ENCODE results near the gene WSCD1.

WSCD1 gene

DNA sequence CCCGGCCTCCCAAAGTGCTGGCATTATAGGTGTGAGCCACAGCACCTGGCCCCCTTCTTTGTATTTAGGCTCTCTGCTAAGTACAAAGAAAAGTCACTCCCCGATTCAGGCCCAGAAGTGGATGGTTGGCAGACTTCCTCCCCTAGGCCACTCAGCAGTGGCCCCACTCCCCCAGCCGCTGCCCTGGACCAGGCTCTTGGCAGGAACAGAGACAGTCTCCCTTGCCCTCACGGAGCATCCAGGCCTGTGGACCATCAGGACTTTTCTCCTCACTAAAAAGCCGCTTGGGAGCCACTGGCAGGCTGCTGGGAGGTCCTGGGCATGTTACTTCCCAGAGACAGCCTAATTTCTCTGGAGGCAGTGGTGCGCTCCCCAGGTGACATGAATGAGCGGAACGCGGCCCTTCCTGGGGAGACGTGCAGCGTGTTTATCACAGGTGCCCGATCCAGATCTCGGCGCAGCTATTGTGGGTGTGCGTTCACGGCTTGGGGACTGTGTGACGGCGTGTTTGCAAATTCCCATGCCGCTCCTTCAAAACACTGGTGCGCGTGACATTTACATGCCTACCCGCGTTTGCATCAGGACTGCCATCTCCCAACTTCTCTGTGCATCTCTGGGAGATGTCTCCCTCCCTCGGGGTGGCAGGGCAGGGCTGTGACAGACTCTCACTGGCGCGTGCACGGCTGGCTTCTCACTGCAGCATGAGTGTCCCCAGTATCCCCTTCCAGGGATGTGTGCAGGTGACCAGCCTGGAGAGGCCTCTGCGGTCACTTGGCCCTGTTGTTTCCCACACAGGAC lies 16.6 kb downstream of the WSCD1 start:
- FAIRE-seq = no peak

DNA sequence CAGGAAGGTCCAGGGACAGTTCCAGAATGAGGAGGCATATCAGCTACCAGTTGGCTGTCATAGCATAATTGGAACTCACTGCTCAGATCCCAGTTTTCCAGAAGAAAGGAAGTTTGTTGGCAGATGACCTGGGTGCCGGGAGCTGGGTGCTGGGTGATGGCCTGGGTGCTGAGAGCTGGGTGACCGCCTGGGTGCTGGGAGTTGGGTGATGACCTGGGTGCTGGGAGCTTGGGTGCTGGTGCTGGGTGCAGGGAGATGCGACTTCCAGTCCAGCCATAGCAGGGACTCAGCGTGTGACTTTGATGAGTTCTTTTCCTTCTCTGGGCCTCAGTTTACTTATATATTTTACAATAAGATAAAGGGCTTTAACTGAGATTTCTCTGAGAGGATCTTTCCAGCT lies 18.0 kb downstream of the WSCD1 start:
- FAIRE-seq = no peak

DNA sequence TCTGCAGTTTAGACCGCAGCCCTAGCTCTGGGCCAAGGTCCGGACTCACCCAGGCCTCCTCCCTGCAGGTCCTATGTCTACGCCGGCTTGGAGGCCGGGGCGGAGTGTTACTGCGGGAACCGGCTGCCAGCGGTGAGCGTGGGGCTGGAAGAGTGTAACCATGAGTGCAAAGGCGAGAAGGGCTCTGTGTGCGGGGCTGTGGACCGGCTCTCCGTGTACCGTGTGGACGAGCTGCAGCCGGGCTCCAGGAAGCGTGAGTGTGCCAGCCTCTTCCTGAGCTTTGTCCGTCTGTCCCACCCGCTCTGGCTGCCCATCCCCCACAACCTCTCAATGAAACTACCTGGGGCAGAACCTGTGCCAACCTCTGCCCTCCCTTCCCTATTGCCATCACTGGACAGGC lies 20.1 kb downstream of the WSCD1 start:
- no peak for FAIRE-seq

DNA sequence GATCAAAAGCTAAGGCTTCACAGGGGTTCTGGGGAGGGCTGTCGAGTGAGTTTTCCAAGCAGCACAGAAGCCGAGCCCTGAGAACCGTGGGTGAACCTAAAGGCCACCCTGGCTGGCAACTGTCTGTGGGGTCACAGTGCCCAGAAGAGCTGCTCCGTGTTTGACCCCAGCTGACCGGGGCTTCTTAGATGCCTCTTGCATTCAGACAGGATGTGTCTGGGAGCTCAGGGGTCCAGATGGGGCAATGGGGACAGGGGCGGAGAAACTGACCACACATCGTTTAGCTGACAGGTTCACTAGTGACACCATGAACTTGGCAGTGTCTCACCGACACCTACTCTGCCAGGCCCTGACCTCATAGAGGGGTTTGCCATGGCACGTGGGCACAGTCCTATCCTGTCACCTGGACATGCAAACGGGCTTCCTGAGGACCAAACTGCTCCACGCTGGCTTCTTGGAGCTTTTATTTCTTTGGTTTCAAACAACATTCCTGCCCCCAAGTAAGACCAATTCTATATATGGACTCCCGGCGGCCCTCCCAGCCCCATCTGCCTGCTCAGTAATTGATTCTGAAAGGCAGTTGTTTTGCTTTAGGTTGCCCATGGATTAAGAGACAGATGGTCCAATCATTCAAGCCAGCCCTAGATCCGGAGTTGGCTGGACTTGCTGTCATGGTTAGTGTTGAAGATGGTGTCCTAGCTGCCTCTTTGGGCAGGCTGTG lies 22.2 kb downstream of the WSCD1 start:
- FAIRE-seq = no peak

DNA sequence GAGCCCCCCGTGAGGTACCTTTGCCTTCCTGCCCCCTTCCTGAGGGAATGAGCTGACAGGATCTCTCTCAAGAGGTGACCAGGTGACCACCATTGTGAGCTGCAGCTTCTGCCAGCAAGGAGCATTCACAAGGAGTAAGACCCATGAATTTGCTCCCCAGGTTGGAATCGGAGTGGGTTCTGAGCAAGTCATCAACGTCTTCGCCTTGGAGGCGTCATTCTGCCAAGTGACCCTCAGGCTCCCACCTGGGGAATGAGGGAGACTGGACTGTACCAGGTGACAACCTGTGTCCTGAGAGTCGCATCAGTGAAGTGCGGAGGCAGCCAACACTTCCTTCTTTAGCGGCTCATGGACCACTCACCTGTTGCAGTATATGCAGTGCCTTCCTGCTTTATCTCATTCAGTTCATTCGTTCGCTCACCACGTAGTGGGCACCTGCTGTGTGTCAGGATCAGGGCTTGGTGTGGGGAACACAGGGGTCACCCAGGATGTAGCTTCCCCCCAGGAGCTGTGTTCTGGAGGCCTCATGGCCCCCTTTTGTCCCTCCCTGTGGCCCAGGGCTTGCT lies 22.8 kb downstream of the WSCD1 start:
- no peak for FAIRE-seq

DNA sequence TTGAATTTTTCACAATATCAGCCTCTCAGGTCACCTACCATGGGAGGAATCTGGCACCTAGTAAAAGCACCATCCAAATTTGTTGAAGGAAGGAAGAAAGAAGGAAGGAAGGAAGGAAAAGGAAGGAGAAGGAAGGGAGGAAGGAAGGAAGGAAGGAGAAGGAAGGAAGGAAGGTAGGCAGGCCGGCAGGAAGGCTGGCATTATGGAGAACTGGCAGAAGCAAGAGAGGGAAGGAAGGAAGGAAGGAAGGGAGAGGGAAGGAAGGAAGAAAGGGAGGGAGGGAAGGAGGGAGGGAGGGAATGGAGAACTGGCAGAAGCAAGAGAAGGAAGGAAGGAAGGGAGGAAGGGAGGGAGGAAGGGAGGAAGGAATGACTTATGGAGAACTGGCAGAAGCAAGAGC lies 24.3 kb downstream of the WSCD1 start:
- no peak for FAIRE-seq

DNA sequence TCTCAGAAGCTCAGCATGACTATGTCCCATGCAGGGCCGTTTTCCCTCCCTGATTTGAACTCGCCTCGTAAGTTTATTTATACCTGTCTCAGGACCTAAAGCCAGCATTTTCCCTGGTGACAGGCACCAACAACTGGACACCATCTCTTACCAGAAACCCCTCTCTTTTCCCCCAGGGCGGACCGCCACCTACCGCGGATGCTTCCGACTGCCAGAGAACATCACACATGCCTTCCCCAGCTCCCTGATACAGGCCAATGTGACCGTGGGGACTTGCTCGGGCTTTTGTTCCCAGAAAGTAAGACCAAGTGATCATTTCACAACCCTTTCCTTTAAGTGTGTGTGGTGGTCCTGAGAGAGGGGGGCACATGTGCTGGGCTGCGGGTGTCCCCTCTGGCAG lies 24.7 kb downstream of the WSCD1 start:
- FAIRE-seq = no peak

DNA sequence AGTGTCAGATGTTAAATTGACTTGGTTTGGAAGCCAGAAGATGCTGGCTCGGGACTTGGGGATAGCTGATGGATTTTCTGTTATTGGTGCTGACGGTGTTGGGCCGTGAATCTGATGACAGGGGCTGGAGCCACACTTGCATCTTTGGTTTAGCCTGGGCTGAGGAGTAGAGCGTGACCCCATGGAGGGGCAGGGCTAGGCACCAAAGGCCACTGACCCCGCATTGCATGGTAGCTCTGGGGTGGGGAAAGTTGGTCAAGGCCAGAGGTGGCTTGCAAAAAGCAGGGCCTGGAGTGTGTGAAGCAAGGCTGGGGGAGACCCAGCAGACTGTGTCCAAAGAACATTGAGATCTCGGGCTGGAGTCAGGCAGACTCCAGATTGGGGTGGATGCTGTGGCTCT lies 25.3 kb downstream of the WSCD1 start:
- no peak for FAIRE-seq

DNA sequence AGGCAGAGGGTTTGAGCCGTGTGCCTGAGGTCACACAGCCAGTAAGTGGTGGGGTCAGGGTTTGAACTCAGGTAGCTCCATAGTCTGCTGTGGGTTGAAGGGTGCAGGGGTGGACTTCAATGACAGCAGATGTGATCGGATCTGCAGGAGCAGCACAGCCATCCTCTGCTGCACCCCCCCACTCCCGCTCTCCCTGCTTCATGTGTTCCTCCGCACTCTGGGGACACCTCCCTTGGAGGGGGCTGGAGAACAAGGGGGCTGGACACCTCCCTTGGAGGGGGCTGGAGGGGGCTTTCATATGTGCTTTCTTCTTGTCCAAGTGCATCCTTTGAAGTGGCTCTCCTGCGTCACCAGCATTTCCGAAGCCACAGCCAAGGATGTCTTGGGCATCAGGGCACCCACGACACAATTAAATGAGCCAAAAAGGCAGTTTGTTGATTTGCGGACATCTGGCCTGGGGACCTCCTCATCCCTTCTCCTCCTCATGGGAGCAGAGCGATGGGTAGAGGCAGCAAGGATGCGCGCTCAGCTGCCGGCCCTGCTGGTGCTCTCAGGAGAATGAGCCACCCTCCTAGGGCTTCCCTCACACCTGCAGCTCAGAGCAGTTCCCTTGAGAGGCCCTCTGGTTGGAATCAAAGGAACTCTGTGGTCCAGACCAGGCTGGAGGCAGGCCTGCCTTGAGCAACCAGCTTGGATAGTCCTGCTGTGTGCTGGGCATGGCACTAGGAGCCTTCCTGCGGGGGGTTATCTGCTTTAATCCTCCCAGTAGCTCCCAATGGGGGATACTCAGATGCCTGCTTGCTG lies 26.2 kb downstream of the WSCD1 start:
- no peak for FAIRE-seq

DNA sequence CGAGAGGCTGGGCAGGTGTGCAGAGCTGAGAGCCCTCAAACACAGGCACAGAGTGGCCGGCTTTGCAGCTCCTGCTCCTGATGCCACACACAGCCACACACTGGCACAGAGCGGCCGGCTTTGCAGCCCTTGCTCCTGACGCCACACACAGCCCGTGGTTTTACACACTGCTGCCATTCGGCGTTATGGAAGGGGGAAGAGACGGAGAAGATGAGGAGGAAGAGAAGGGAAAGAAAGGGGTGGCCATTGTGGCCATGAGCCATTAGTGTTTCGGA lies 26.8 kb downstream of the WSCD1 start:
- FAIRE-seq = no peak

DNA sequence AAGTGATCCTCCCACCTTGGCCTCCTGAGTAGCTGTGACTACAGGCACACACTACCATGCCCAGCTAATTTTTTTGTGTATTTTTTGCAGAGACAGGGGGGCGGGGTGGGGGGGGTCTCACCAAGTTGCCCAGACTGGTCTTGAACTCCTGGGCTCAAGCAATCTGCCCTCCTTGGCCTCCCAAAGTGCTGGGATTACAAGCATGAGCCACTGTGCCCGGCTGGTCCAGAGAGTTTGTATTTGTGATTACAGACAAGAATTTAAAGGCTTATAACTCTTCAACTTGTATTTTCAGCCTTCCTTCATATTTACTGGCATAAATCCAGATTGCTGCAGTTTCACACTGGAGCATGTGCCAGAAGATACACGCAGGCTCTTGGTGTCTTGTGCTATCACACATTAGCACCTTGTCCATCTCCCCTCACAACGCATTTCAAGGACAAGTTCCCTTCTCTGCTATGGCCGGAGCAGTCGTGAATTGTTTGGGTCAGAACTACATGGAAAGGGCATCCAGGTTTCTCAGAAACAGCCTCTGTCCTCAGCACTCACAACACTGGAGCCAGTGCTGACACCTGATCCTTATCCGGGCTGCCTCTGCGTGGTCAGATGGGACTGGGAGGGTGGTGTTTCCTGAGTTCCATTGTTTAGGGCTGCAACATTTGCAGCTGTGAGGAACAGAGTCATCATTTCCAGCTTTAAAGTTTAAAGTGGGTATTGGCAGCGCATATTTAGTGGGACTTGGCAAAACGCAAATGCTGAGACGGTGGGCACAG lies 28.1 kb downstream of the WSCD1 start:
- FAIRE-seq = no peak

DNA sequence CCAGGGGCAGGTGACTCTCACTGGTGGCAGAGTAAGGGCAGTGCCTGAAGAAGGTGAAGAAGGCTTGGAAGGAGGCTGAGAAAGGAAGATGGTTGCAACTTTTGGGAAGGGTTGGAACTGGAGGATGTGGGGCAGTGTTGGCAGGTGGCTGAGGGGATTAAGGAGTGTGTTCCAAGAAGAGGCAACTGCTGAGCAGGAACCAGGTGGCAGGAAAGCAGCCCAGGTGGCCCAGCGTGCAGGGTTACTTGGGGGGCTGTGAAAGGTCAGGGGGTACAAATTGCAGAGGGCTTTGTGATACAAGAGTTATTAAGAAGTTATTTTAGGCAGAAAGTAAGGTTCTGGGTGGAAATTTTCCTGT lies 28.6 kb downstream of the WSCD1 start:
- no peak for FAIRE-seq

DNA sequence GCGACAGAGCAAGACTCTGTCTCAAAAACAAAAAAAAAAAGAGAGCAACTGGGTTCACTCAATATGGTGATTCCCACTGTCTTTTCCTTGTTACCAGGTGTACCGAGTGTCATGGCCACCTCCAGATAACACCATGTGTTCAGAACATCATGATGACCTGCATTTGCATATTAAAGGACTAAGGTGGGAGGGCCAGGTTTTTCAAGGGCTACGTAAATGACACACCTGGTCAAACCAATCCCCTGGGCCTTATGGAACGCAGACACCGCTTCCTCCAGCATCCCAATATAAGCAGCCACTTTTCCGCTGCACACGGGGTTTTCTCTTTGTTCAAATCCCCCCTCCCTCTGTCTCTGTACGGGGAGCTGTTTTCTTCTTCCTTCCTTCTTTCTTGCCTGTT lies 29.3 kb downstream of the WSCD1 start:
- no peak for FAIRE-seq

DNA sequence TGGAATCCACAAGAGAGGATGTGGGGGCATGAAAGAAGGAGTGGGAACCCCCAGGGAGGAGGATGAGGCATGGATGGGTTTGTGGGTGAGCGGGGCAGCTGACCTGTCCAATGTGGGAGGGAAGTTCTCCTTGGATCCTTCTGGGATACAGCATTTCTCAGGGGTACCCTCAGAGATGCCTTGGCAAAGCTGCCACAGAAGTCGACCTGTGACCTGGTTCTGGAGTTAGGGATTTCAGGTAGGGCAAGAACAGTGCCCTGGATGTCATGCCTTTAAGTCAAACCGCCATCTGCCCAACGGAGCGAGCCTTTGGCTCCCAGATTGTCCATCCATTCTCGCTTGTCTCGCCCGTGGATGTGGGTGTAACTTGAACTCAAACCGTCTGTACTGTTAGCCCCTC lies 30.0 kb downstream of the WSCD1 start:
- FAIRE-seq = no peak

DNA sequence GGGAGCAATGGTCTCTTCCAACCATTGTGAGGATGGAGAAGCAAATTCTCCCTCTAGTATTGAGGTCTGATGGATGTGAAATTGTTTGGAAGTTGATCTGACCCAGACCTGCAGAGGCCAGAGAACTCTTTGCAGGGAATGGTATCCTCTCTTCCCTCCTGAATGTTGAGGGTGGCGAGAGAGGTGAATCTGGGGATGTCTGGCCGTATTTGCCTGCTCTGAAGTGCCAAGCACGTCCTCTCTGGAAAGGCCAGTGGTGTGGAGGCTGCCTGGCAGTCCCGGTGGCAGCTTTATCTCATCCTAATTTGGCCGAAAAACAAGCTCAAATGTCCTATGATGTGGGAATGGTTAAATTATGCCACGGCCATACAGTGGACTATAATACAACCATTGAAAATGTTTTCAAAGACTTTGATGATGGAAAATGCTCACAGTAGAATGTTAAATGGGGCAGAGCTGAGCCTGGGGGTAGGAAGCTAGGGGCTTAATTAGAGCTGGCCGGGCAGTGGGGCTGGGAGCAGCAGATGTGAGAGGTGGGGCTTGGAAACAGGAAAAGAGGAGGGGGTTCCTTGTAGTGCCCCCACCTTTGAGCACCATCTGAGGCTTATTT lies 30.8 kb downstream of the WSCD1 start:
- no peak for FAIRE-seq

DNA sequence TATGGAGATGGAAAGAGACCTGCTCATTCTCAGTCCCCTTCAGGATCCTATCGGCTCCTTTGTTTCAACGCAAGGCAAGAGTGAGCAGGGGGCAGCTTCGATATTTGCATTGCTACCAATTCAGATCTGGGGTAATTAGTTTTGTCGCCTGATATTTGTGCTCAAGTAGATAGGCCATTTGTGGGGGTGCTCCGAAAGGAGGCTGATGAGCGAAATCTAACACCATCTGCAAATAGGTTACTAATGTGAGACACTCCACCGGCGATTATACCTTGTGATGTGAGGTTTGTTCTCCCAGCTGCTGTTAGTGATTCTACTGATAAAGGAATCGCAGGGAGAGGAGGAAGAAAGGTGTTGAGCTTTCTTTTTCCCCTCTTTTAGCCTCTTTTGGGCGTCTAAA lies 31.5 kb downstream of the WSCD1 start:
- no peak for FAIRE-seq

DNA sequence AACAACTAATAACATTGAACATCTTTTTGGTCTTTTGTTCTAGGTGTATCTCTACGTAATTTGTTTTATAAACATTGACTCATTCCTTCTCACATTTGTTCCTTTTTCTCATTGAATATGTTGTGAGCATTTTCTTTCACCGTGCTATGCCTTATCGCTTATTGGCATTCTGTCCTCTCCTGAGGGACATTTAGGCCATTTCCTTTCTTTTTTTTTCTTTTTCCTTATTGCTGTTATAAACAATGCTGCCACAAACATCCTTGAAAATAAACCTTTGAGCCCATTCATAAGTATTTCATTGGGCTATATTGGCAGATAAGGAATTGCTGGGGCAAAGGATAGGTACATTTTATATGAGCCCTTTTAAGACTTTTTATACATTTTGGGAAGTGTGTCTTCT lies 32.4 kb downstream of the WSCD1 start:
- FAIRE-seq = no peak

DNA sequence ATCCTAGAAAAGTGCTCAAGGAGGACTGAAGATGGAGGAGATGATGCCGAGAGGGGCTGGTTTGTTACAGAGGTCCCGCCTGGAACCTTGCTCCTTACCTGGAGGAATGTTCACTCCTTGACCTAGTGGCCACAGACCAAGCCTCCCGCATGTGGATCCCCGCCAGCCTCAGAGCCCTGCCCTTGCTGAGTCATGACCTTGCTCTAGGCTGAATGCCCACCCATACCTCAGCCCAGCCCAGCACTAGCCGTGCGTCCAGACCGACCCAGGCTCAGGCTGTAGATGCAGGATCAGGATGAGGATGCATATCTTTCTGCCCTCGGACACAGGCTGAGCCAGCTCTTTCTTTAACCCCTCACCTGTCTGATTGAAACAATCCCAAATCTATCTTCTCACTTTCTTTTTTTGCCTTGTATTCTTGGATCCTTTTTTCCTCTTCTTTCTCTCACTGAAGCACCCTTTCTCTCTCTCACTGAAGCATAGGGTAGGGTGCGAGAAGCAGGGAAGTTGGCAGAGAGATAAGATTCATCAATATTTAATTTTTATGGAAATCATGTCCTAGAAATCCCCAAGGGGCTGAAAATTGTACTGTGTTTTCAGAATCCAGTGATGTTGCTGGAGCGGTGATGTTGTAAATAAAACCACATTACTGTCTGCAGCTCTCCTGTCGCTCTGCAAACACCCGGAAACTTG lies 34.9 kb downstream of the WSCD1 start:
- no peak for FAIRE-seq

DNA sequence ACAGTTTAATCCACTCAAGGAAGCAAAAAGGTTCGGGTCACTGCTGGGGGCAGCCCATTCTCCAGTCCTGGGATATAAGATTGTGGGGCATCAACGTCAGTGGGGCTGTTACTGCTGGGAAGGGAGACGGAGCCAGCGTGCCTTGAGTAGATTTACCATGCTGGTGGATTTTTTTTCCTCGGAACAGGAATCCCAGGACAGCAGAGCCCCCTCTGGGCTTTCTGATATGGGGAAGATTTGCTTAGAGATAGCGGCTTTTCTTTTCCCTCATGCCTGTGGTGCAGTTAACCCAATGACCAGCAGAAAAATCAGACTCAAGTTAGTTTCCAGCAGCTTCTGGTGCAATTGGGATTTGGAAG lies 35.4 kb downstream of the WSCD1 start:
- no peak for FAIRE-seq

DNA sequence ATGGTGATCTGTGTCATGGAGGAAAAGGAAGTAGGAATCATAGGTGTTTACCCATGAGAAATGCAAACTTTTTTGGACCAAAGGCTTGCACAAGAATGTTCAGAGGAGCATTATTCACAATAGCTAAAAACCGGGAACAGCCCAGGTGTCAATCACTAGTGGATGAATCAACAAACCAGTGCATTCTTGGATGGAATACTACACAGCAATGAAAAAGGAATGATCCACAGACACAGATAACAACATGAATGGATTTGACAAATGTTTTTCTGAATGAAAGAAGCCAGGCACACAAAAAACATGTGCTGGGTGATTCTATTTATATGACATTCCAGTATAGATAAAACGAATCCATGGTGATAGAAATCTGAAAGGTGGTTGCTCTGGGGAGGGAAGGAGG lies 36.0 kb downstream of the WSCD1 start:
- no peak for FAIRE-seq

DNA sequence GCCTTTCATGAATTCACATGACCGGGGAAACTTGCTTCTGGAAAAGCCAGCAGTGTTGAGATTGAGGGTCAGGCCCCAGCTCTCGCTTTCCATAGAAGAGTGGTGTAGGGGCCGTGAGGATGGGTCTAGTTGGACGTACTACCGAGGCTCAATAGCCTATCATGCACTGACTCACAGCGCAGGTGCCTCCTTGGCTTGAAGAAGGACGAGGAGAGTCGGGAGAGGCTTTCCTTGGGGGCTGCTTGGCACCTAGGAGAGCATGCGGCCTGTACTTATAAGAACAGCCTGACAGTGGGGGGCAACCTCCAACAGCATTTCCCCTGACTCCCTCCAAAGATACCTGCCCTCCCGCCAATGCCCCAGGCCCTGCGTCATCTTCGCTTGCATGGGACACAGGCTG lies 37.6 kb downstream of the WSCD1 start:
- FAIRE-seq = no peak

DNA sequence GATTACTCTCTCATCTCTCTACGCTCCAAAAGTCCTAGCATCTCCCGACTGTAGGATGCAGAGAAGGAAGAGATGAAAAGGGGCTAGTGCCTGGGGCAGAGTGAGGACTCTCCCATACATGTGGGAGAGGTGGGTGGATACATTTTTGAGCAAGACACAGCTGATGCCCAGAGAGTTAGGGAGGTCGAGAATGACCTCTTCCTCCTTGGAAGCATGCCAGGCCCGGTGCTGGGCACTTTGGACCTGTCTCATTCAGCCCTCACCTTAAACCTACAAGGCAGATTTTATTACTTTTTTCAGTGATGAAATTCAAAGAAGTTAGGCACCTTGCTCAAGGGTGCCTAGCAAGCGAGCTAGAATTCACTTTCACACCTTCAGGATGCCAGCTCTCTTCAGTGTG lies 38.2 kb downstream of the WSCD1 start:
- FAIRE-seq = no peak

Data from endometrium (tissue), 2 donors.